Activated naive CD8-positive, alpha-beta T cell treated with anti-CD3 and anti-CD28 coated beads, Interleukin-2, amount 10 ng/mL, durations not matched to agents 7 days and 5 days (primary cell): Measurements from ENCODE around the gene NCOR1. TPM values are rescaled to one million over a fixed set of nuclear protein-coding genes. Genes with fewer than 3 reads are reported as not detected.

Experiments
- ATAC-seq: fragments of 150-1000 bp; cut with Tn5 transposase; one replicate; pipeline ENCODE4 v1.10.0; 2021; ENCODE audit warnings: low read depth, moderate library complexity
- POLR2A ChIA-PET: fragments of 350-600 bp; sonication (Branson Sonifier 250); formaldehyde crosslinking; loops from one replicate; lab custom pipeline; 2021; ENCODE audit warnings: antibody characterized with exemption; lab: Charles Lee
- DNase-seq: peaks from one replicate; pipeline ENCODE4 v3.0.0; 2021
- H3K27ac Mint-ChIP-seq: one replicate; pipeline ENCODE4 v1.8.0; 2022; ENCODE audit warnings: mild to moderate bottlenecking, mixed read lengths
- H3K27me3 Mint-ChIP-seq: one replicate; pipeline ENCODE4 v1.8.0; 2022; ENCODE audit warnings: mild to moderate bottlenecking, moderate library complexity, mixed read lengths
- H3K36me3 Mint-ChIP-seq: one replicate; pipeline ENCODE4 v1.8.0; 2021; ENCODE audit warnings: mild to moderate bottlenecking, mixed read lengths
- H3K4me1 Mint-ChIP-seq: one replicate; pipeline ENCODE4 v1.8.0; 2021; ENCODE audit warnings: mixed read lengths
- H3K4me3 Mint-ChIP-seq: one replicate; pipeline ENCODE4 v1.8.0; 2022; ENCODE audit warnings: mild to moderate bottlenecking, moderate library complexity, mixed read lengths
- H3K9me3 Mint-ChIP-seq: one replicate; pipeline ENCODE4 v1.8.0; 2021; ENCODE audit warnings: mixed read lengths
- total RNA-seq, 2 experiments: library from RNA; stranded (reverse); gene quantifications; one replicate each; pipeline ENCODE4 v1.2.3, GENCODE V29; 2021

The NCOR1 gene
- total RNA-seq: 100 to 1,000 TPM; 157 to 161 TPM

DNA sequence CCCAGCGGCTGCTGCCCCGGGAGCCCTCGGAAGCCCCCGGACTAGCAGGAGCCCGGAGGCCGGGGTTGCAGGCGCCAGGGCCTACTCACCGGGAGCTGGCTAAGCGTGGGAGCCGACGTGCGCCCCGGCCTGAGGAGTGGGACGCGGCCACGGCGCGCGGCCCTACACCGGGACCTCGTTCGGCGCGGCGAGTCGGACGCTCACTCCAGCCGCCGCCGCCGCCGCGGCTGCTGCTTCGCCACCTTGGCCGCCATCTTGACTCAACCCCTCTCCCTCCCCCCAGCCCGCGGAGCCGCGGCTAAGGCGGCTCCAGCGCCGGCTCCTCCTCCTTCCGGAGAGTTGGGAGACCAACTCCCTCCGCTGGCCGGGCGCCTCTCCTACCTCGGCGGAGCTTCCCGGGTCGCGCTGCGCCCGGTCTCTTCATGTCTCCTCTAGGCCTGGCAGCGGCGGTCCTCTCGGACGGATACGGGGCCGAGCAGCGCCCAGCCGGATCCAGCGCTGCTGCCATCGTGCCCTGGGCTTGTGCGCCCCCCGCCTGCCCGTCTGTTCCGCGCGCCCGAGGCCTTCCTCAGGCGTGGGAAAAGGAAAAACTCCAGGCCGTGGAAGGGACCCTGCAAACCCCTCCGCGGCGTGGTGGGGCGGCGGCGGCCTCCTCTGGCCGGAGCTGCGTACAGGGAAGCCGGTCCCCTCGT is at the start of gene NCOR1:
TSS of gene NCOR1 (minus strand) at position 262 of the 692 bp plus-strand sequence. CDS start 20,965 bp downstream, outside the sequence.
- POLR2A ChIA-PET: interaction anchor here (0.9 to 4.2 kb wide), 11 partner anchors 13 to 270 kb away, joined by 3 to 41 read pairs (median 3); partner anchors contain the start of genes ADORA2B, CENPV, TRPV2 and TTC19
- Mint-ChIP-seq H3K27ac (peak within 1 kb of the TSS; percentile 80), H3K4me3 (peak within 1 kb of the TSS; percentile 98), H3K27me3 (no peaks in the 10 kb centered on the region), H3K4me1 (peaks cover 28% of the 10 kb centered on the region), H3K9me3 (no peaks in the 10 kb centered on the region), H3K36me3 (peaks cover 2% of the 10 kb centered on the region)
- DNase-seq (peak; percentile 90), ATAC-seq (peak; percentile 83)

DNA sequence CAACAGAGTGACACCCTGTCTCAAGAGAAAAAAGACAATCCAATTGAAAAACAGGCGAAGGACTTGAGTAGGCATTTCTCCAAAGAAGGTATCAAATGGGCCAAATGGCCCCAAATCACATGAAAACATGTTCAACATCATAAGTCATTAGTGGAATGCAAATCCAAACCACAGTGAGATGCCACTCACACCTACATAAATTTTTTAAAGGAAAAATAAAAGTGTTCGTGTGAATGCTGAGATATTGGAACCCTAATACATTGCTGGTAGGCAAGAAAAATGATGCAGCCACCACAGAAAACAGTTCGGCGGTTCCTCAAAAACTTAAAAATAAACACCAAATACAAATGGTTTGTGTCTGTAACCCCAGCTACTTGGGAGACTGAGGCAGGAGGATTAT is 46.9 kb upstream of the NCOR1 start:
- POLR2A ChIA-PET: no interaction called here
- ATAC-seq (no peak), DNase-seq (no peak)
- H3K4me3 Mint-ChIP-seq: no peak overlapping the region
- no peak overlapping the region for H3K27ac Mint-ChIP-seq
- H3K36me3 Mint-ChIP-seq: peaks cover 28% of the 10 kb centered on the region
- H3K27me3 Mint-ChIP-seq: no peaks in the 10 kb centered on the region
- peaks cover 7% of the 10 kb centered on the region for H3K4me1 Mint-ChIP-seq
- peaks cover 4% of the 10 kb centered on the region for H3K9me3 Mint-ChIP-seq

DNA sequence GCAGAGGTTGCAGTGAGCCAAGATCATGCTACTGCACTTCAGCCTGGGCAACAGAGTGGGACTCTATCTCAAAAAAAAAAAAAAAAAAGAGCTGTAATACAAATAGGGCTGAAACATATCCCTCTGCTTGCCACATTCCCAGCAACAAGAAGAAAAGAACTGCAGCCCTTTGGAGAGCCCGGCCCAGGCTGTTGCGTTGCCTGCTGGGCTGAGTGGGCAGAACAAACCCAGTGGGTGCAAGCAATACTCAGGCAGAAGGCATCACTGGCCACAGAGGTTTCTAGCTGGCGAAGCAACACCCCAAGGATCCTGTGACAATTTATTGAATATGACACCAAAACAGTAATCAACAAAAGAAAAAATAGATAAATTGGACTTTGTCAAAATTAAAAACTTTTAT is 45.7 kb upstream of the NCOR1 start:
- no peak overlapping the region for H3K4me3 Mint-ChIP-seq
- H3K27me3 Mint-ChIP-seq: no peaks in the 10 kb centered on the region
- H3K4me1 Mint-ChIP-seq: peaks cover 3% of the 10 kb centered on the region
- H3K9me3 Mint-ChIP-seq: peaks cover 4% of the 10 kb centered on the region
- H3K27ac Mint-ChIP-seq: no peak overlapping the region
- ATAC-seq (no peak), DNase-seq (no peak)
- POLR2A ChIA-PET: no interaction called here
- H3K36me3 Mint-ChIP-seq: peaks cover 24% of the 10 kb centered on the region

DNA sequence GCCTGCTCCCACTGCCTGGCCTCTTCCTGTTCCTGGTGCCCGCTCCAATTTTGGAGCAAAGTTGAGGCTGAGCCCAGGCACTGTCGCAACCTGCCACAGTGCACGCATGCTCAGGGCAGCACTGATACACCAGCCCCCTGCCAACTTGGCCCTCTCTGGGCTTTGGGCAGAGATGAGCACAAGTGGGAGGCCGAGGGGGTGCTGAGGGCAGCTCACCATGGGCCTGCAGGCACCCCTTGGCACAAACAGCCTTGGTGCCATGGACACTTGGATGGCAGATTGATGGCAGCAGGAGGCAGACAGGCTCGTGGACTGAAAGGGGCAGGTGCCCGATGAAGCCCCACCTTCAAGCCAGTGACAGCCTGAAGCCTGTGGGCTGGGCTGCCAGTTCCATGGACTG is 44.6 kb upstream of the NCOR1 start:
- POLR2A ChIA-PET: no interaction called here
- Mint-ChIP-seq H3K27ac (no peak overlapping the region), H3K36me3 (peaks cover 20% of the 10 kb centered on the region), H3K4me3 (no peak overlapping the region), H3K9me3 (peaks cover 2% of the 10 kb centered on the region), H3K4me1 (peaks cover 10% of the 10 kb centered on the region), H3K27me3 (no peaks in the 10 kb centered on the region)
- DNase-seq (no peak), ATAC-seq (no peak)

DNA sequence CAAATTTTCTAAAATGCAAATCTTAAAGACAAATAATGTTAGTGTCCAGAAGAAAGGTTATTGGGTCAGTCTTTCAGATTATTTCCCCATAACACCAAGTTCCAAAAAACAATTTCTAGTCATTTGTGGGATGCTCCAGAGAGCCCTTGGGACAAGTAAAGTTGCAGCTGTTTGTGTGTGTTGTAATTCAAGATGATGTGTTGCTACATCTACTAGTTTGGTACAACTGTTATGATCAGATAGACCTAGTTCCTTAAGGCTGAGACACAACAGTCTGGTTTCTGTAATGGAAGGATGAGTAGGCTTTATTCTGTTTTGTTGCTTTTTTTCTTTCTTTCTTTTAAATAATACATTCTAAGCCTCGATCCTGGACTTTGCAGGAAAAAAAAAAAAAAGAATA is 43.6 kb upstream of the NCOR1 start:
- POLR2A ChIA-PET: no interaction called here
- ATAC-seq (no peak), DNase-seq (no peak)
- Mint-ChIP-seq H3K4me1 (peaks cover 10% of the 10 kb centered on the region), H3K27me3 (no peaks in the 10 kb centered on the region), H3K27ac (no peak overlapping the region), H3K4me3 (no peak overlapping the region), H3K36me3 (peaks cover 21% of the 10 kb centered on the region), H3K9me3 (peaks cover 2% of the 10 kb centered on the region)

DNA sequence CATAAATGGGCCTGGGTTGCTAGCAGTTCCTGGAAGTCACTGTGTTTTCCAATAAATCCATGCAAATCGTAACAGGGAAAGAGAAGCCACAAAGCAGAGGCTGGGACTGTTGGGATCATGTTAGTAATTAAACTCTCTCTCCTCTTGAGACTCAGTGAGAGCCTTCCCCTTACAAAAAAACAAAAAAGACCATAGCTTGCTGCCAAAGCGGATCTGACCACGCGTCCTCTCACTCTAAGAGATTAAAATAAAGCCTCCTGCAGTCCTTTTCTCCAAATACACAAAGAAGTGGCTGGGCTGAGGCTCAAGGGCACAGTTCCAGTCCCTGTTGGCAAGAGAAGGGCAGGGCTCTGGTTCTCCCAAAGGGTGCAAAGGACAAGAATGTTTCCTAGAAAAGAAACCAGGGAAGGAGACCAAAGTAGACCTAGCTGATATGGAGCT is 40.2 kb upstream of the NCOR1 start:
- H3K4me3 Mint-ChIP-seq: no peak overlapping the region
- DNase-seq (no peak), ATAC-seq (no peak)
- peaks cover 2% of the 10 kb centered on the region for H3K9me3 Mint-ChIP-seq
- H3K36me3 Mint-ChIP-seq: peaks cover 23% of the 10 kb centered on the region
- peaks cover 10% of the 10 kb centered on the region for H3K4me1 Mint-ChIP-seq
- H3K27ac Mint-ChIP-seq: no peak overlapping the region
- POLR2A ChIA-PET: no interaction called here
- H3K27me3 Mint-ChIP-seq: no peaks in the 10 kb centered on the region

DNA sequence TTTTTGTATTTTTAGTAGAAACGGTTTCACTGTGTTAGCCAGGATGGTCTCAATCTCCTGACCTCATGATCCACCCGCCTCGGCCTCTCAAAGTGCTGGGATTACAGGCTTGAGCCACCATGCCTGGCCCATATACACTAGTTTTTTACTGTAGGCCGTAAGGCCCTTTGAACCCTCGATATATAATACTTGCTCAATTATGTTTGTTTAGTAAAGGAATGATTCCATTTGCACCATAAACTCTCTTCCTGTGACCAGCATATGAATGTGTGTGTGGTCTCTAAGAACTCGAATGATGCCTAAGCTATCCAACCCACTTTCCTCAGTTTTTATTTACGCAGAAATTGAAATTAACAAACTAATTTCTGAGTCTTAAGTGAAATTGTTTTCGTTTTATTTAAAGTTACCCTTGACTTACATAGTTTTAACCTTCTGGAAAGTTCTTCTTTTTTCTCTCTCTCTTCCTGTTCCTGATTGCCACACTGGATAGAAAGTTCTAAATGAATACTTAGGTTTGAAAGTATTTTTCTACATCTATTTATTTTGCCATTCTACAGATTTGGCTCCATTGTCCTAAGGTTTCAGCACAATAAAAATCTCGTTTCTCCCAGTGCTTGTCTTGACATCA is 39.6 kb upstream of the NCOR1 start:
- ATAC-seq (no peak), DNase-seq (no peak)
- POLR2A ChIA-PET: no interaction called here
- Mint-ChIP-seq H3K9me3 (peaks cover 2% of the 10 kb centered on the region), H3K36me3 (peaks cover 19% of the 10 kb centered on the region), H3K4me3 (no peak overlapping the region), H3K4me1 (peaks cover 10% of the 10 kb centered on the region), H3K27ac (no peak overlapping the region), H3K27me3 (no peaks in the 10 kb centered on the region)

DNA sequence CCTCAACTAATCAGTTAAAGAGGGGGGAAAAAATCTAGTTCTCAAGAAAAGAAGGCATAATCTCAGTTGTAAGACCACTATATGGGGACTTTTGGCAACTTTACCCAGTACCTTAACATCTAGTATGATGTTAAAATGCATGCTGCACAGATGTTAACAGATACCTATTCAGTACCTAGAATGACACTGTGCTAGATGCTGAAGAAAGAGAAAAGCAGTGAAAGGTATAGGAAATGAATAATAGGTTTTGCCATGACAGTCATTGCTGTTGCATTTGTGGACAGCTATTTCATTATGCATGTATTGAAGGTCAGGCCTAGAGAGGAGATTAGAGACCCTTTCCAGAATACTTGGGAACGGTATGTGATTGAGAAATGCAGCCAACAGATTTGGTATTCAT is 36.2 kb upstream of the NCOR1 start:
- Mint-ChIP-seq H3K27ac (no peak overlapping the region), H3K9me3 (no peaks in the 10 kb centered on the region), H3K4me1 (peaks cover 11% of the 10 kb centered on the region), H3K27me3 (no peaks in the 10 kb centered on the region), H3K36me3 (peaks cover 20% of the 10 kb centered on the region), H3K4me3 (no peak overlapping the region)
- POLR2A ChIA-PET: no interaction called here
- ATAC-seq: no peak
- DNase-seq: no peak

DNA sequence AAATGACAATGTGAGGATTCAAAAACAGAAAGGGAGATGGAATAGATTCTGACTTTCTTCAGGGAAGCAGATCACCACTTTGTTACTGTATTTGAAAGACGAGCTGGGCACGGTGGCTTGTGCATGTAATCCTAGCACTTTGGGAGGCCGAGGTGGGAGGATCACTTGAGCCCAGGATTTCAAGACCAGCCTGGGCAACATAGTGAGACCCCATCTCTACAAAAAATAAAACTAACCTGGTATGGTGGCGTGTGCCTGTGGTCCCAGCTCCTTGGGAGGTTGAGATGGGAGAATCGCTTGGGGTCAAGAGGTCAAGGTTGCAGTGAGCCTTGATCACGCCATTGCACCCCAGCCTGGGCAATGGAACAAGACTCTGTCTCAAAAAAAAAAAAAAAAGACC is 35.7 kb upstream of the NCOR1 start:
- no peaks in the 10 kb centered on the region for H3K9me3 Mint-ChIP-seq
- H3K4me1 Mint-ChIP-seq: peaks cover 11% of the 10 kb centered on the region
- DNase-seq: no peak
- ATAC-seq: no peak
- POLR2A ChIA-PET: no interaction called here
- H3K27me3 Mint-ChIP-seq: no peaks in the 10 kb centered on the region
- no peak overlapping the region for H3K27ac Mint-ChIP-seq
- H3K36me3 Mint-ChIP-seq: peaks cover 20% of the 10 kb centered on the region
- H3K4me3 Mint-ChIP-seq: no peak overlapping the region

DNA sequence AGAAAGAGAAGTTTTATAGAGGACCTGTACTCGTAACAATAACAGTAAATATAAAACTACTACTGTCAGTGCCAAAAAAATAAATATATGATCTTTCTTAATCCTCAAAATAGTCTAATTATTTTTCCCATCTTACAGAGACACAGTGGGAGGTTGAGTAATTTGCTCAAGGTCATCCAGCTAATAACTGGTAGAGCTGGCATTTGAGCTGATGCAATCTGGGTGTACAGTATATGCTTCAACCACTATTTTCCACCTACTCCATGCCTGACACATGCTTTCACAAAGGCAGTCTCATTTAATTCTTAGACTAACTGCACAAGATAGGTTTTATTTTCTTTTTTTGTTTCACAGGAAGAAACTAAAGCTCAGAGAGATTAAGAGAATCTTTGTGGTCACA is 35.3 kb upstream of the NCOR1 start:
- DNase-seq (no peak), ATAC-seq (no peak)
- Mint-ChIP-seq H3K27ac (no peak overlapping the region), H3K9me3 (no peaks in the 10 kb centered on the region), H3K4me3 (no peak overlapping the region), H3K27me3 (no peaks in the 10 kb centered on the region), H3K4me1 (peaks cover 8% of the 10 kb centered on the region), H3K36me3 (peaks cover 20% of the 10 kb centered on the region)
- POLR2A ChIA-PET: no interaction called here

DNA sequence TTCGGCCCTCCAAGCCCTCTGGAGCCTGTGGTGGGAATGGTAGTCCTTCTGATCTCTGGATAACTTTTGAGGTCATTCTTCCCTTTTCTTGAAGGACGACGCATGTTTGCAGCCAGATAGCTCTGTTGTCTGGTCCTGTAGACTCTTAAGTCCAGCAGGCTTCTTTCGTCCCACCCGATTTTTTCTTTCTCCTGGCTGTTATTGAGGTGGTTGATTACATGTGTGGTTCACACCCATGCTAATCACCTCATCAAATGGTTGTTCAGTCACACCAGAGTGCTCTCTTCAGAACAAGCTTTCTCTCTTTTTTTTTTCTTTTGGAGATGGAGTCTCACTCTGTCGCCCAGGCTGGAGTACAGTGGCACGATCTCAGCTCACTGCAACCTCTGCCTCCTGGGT is 32.3 kb upstream of the NCOR1 start:
- H3K4me1 Mint-ChIP-seq: peaks cover 4% of the 10 kb centered on the region
- no peak overlapping the region for H3K4me3 Mint-ChIP-seq
- no peak overlapping the region for H3K27ac Mint-ChIP-seq
- DNase-seq: no peak
- no peak for ATAC-seq
- peaks cover 12% of the 10 kb centered on the region for H3K36me3 Mint-ChIP-seq
- no peaks in the 10 kb centered on the region for H3K9me3 Mint-ChIP-seq
- no peaks in the 10 kb centered on the region for H3K27me3 Mint-ChIP-seq
- POLR2A ChIA-PET: no interaction called here

DNA sequence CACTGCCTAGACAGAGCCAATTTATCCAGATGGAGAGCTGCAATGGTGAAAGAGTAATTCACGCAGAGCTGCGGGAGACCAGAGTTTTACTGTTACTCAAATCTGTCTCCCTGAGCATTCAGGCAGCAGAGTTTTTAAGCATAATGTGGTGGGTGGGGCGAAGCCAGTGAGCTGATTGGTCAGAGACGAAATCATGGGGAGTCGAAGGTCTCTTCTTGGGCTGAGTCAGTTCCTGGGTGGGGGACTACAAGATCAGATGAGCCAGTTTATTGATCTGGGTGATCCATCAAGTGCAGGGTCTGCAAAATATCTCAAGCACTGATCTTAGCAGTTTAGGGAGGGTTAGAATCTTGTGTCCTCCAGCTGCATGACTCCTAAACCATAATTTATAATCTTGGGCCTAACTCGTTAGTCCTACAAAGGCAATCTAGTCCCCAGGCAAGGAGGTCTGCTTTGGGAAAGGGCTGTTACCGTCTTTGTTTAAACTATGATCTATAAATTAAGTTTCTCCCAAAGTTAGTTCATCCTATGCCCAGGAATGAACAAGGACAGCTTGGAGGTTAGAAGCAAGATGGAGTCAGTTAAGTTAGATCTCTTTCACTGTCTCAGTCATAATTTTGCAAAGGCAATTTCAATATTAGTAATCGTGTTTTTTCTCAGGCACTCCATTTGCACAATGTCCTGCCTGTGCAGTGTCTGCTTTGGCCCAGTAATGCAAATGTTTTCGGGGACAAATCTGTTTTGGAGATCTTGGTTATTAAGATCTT is 28.6 kb upstream of the NCOR1 start:
- POLR2A ChIA-PET: no interaction called here
- no peaks in the 10 kb centered on the region for H3K27me3 Mint-ChIP-seq
- peaks cover 11% of the 10 kb centered on the region for H3K36me3 Mint-ChIP-seq
- peaks cover 4% of the 10 kb centered on the region for H3K4me1 Mint-ChIP-seq
- no peaks in the 10 kb centered on the region for H3K9me3 Mint-ChIP-seq
- ATAC-seq (no peak), DNase-seq (no peak)
- H3K27ac Mint-ChIP-seq: no peak overlapping the region
- no peak overlapping the region for H3K4me3 Mint-ChIP-seq

DNA sequence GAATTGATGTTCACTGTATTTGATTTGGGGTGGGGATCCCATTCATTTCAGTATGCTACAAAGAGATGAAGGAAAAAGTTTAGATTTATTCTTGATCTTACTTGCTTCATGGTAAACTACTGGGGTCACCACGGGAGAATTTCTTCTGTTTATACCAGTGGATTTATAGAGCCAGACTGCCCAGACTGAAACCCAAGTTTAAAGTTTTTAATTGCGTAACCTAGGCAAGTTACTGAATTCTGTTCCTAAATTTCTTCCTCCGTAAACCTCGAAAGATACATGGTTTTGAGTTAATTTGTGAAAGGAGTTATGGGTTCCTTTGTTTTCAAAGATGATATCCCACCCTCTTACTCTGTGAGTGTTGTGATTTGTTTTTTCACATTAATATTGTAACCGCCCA is 28.1 kb upstream of the NCOR1 start:
- Mint-ChIP-seq H3K27ac (no peak overlapping the region), H3K27me3 (no peaks in the 10 kb centered on the region), H3K4me1 (peaks cover 4% of the 10 kb centered on the region), H3K4me3 (no peak overlapping the region), H3K9me3 (no peaks in the 10 kb centered on the region), H3K36me3 (peaks cover 9% of the 10 kb centered on the region)
- POLR2A ChIA-PET: no interaction called here
- no peak for ATAC-seq
- DNase-seq: no peak
